ENCODE measurements around the gene FAM78A.
"Not testable (repeated sequence)": the region's sequence is repeated elsewhere in the genome, so short reads cannot be mapped to it uniquely, and the experiment has no call there.

FAM78A gene

DNA sequence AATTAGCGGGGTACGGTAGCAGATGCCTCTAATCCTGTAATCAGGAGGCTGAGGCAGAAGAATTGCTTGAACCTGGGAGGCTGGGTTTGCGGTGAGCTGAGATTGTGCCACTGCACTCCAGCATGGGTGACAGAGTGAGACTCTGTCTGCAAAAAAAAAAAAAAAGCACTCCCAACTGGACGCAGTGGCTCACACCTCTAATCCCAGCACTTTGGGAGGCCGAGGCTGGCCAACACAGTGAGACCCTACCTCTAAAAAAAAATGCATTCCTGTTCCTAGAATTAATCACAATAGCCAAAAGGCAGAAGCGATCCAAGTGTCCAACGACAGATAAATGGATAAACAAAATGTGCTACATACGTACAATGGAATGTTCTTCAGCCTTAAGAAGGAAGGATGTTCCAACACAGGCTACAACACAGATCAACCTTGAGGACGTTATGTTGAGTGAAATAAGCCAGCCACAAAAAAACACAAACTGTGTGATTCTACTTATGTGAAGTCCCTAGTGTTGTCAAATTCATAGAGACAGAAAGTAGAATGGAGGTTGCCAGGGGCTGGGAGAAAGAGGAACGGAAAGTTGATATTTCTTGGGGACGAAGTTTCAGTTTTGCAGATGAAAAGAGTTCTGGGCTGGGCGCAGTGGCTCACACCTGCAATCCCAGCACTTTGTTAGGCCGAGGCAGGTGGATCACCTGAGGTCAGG, 13.8 kb downstream of the FAM78A start:
- no peak for DNase-seq

DNA sequence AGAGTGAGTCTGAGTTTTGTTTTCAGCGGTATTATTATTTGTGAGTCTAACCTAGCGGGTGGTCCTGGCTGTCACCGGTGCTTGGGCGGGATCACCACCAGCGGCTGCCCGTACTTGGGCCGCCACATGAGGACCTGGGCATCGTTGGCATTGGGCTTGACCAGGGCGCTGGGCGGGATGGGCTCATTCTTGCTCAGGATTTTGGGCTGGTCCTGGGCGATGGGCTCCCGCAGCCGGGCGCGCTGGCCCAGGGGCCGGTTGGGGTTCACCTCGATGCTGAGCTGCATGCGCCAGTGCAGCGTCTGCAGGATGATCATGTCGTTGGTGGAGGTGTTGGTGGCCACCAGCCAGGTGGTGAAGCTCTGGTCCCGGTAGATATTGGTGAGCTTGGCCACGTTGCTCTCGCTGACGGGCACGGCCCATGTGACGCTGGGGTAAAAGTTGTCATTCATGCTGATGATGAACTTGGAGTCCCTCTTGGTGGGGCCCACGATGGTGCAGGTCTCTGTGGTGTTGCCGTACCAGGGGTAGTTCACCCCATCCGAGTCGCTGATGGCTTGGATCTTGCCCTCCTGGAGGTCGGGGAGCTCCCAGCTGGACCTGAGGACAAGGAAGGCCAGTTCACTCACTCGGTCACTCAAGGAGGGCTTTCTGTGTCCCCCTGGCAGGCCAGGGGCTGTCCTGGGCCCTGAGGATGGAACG, 15.4 kb downstream of the FAM78A start:
- DNase-seq = no peak

DNA sequence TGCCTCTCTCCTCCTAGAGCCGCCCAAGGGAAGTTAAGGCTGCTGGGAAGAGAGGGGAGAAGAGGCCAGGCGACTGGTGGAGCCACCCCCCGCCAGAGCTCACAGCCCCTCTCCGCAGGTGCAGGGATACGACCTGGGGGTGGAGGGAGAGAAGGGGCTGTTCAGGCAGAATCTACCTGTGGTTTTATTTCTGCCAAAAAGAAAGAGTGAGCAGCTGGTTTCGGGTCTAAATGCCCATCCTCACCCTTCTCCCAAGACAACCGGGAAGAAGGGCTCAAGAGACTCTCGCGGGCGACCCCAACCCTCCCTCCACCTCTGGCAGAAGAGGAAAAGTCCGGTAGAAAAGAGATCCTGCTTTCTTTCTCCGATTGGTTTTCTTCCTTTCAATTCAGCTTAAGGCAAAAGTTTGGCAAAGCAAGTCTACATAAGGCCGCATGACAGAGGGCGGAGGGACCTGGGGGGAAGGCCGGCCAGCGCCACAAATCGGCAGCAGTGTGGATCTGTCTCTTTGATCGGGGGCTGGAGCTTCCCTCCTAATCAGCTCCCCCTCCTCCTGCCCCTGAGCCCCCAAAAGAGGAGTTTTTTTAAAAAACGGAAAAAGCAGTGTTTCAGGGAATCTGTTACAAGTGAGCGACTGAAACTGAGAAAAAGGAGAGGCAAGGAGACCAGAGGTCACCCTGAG, 16.3 kb downstream of the FAM78A start:
- DNase-seq = no peak

DNA sequence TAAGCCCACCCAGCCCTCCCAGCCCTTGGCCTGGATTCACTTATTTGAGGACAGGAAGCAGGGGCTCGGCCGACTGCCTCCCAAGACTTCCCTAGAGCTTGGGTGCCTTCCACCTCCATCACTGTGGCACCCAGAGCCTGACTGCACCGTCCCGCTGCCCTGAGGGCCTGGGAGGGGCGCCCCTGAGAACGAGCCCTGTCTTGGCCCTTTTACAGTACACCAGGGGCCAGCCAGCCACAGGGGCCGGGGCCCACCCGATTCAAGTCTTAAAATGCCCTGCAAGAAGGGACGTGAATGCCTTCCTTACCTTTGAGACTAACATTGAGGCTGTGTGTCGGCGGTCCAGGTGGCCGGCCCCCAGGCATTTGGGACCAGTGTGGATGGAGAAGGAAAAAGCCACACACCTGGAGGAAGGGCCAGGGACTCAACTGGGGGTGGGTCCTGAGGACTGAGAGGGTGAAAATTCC, 16.8 kb downstream of the FAM78A start:
- no peak for DNase-seq

DNA sequence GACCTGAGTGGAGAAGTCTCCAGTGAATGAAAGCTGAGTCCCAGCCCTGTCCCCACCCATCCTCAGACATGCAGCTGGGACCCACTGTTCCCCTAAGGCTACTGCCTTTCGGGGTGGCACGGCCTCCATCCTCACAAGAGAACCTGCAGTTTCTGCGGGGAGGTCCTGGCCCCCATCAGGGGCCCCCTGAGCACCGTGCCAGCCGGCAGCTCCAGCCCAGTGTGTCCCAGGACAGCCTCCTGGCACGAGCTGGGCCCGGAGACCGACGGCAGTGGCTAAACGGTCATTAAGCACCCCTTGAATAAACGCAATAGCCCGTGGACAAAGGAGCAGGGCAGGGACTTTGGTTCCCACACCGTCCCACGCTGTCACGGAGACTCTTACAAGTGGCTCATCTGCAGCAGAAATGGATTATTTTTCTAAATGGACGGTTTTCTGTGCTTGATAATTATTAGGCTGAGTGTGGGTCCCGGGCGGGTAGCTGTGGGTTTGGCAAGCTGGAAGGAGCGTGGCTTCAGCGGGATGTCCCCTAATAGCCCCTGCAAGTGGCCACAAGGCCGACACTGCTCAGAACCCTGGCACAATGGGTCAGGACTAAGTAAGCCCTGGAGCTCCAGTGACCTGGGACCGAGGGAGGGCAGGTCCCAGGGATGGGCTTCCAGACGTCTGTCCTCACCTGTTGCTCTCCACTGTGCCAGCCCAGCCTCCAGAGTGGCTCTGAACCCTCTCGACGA, 17.4 kb downstream of the FAM78A start:
- no peak for DNase-seq

DNA sequence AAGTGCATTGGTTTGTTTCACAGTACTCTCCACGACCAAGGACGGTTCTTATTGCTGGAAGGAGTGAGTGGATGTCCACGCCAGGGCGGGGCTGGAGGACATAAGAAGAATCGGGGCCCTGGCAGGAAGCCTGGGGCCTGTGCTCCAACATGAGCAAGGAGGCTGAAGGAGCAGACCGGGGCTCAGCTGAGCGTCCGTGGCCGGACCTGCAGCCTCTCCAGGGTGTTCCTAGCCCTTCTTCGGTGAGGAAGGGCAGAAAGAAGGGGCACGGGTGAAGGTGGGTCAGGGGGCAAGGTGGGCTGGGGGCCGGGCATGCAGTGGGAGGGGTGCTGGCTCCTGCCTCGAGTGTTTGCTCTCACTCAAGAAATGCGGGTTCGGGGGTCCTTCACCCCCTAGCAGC, 18.1 kb downstream of the FAM78A start:
- DNase-seq = no peak

DNA sequence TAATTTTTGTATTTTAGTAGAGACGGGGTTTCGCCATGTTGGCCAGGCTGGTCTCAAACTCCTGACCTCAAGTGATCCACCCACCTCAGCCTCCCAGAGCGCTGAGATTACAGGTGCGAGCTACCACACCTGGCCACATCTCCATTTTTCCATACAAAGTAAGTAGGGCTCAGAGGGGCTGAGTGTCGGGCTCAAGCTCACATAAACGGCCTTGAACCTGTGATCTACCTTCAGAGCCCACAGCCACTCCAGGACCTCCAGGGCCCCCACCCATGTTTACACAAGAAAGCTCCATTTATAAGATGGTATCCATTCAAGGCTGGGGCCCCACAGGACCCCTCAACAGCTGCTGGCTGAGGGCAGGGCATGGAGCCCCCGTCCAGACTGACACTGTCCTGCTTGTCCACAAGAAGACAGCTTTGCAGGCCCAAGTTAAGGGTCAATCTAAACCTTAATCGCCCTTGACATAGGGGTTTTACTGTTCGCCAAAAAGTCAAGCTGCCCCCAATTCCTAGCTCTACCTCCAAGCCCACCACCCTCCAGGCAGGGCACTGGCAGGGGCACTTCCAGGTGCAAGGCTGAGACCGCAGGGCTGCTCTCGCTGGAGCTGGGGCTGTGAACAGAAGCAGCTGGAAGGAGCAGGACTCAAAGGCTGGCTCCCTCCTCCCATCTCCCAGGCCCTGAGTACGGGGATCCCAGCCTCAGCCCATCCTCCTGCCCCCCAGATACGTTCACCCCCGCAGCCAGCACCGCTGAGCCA, 18.9 kb downstream of the FAM78A start:
- DNase-seq = no peak

DNA sequence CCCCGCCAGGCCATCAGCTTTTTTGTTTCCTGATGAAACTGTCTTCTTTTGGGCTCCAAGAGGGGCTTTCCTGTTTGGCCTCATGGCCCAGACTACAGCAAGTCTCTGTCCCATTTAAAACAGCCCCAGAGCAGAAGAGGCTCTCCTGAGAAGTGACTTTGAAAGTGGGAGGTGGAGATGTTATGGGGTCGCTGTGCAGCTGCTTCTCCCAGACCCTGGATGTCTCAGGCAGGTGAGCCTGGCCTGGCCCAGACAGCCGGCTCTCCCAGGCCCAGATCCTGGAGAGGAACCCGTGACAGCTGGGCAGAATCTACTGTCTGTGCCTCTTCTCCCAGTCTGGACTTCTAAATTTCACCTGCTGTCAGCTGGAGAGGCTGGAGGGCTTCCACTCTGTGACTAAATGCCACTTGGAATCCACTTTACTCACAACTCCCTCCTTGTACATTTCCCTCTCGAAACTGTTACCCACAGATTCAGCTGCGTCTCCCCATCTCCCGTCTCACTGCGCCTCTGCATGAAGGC, 20.6 kb downstream of the FAM78A start:
- DNase-seq = no peak

DNA sequence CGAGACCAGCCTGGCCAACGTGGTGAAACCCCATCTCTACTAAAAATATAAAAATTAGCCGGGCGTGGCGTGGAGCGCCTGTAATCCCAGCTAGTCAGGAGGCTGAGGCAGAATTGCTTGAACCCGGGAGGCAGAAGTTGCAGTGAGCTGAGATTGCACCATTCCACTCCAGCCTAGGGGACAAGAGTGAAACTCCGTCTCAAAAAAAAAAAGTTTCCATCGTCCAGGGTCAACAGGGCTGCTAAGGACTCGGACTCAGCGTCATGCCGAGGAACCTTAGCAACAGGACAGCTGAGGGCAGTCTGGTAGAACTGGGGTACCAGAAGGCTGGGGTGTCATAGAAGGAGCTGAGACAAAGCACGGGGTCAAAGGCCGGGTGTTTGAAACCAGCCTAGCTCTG, 21.7 kb downstream of the FAM78A start:
- no peak for DNase-seq

DNA sequence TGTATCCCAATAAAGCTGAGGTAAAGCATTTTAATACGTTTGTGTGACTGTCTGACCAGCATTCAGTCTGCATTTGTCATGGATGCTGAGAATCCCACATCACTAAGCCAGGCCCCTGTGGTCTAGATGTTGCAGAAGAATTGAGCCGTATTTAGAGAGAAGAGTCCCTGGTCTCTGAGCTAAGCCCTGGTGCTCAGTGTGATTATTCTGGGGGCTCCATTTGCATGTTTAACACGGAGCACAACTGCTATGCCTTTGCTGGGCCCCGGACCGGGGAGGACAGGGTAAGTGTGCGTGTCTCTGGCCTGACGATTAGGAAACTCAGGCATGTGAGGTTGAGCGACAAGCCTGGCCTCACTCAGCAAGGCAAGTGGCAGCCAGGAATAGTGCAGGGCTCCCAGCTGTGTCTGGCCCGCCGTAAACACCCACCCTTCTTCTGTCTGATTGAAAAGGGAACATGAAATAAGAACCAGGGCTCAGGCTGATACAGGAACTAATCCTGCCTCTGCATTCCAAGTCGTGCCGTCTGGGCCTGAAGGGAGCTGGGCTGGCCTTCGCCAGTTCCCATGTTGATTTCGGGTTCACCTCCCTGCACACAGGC, 22.3 kb downstream of the FAM78A start:
- DNase-seq = no peak

DNA sequence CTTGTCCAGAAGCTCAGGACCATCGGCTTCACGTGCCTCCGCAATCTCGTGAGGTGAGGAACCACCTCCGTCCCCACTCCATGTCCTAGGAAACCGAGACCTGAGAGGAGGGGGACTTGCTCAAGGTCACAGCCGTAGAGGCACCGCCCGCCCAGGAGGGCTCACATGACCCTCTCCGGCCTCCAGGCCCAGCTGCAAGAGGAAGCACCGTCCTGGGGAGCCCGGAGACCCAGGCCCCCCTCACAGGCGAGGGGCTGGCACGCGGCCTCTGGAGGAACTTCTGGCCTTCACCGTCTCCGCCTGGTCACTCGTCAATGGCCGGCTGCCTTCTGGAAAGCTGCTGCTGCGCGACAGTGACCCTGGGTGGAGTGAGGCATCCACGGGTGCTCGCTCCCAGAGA, 24.2 kb downstream of the FAM78A start:
- no peak for DNase-seq

DNA sequence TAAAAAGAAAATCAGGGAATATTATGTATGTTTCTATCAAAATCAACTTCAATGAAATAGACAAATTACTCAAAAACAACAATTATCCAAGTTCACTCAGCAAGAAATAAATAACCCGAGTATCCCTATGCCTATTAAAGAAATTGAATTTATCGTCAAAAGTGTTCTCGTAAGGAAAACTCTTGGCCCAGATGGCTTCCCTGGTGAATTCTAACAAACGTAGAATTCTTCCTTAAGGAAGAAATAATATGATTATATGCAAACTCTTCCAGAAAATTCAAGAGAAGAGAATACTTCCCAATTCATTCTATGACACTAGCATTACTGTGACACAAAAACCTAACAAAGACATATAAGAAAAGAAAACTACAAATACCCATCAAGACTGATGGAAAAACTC, 29.7 kb downstream of the FAM78A start:
- no peak for DNase-seq

DNA sequence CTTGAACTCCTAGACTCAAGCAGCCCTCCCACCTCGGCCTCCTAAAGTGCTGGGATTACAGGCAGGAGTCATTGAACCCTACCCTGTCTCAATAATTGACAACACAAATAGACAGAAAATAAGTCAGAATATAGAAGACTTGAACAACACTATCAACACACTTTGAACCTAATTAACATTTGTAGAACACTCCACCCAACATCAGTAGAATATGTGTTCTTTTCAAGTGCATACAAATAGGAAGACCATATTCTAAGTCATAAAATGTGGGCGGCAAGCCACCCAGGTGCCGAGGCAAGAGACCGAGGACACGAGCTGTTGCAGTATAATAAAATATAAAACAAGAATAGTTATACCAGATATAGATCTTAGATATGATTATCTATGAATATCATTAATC, 32.0 kb downstream of the FAM78A start:
- DNase-seq = not testable (repeated sequence)

DNA sequence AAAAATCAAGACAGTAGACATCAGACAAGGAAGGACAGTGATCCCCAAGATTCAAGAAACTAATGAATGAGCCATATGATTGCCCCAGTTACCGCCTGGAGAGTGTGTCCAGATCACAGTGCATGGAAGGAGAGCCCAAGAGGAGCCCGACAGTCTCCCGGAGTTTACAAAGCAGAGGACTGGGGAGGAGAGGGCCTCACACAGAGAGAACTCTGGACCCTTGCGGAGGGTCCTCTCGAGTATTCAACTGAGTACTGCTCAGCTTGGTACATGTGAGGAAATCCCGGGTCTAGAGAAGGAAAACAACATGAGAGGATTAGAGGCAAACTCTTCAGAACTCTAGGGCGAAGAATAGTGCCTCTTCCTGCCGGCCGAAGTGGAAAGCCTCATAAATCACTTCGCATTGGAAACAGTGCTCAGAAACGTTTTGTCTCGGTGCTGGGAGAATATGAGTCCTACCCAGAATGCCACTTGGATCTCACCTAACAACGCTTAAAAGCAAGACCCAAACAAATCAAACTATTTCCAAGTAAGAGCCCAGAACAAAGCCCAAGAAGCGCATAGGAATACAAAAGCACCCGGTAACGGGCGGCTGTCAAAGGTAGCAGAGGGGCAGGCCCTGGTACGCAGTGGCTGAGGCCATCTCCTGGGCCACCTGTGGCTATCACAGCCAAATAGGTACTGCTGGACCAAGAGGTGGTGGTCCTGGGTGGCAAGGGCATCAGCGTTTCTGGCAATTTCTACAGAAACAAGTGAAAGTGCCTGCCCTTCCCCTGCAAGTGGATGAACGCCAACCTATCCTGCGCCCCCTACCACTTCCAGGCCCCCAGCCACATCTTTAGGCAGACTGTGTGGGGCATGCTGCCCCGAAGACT, 36.0 kb downstream of the FAM78A start:
- no peak for DNase-seq

DNA sequence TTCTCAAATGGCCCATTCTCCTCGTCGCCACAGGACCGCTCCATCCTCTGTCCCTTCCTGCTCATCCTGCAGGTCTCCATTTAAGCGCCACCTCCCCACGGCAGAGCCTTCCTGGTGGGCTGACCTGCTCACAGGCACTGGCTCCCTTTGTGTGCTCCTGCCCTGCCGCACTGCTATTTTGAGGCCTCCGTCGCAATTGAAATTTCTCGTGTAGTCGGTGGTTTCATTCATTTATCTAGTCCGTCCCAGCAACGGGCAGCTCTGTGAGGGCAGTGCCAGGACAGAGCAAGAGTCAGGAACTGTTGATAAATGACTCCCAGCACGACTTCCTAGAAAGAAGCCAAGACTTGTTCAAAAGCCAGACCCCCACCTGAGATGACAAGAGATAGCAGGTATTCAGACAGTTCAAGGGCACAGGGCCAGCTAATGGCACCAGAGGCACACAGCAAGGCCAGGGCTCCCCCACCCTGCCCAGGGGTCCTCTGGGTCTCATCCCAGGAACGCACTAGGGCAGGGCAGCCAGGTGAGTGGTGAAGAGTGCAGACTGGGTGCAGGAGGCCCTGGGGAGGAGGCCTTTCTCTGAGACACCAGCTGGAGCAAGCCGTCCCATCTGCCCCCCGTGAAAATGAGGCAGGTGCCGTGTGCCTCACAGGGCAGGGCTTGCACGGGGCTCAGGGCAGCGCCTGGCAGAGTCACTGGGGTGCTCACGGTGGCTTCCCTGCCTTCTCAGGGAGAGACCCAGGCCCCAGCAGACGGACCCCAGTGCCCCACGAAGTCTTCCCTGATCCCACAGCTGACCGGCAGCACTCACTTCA, 36.9 kb downstream of the FAM78A start:
- DNase-seq = no peak

DNA sequence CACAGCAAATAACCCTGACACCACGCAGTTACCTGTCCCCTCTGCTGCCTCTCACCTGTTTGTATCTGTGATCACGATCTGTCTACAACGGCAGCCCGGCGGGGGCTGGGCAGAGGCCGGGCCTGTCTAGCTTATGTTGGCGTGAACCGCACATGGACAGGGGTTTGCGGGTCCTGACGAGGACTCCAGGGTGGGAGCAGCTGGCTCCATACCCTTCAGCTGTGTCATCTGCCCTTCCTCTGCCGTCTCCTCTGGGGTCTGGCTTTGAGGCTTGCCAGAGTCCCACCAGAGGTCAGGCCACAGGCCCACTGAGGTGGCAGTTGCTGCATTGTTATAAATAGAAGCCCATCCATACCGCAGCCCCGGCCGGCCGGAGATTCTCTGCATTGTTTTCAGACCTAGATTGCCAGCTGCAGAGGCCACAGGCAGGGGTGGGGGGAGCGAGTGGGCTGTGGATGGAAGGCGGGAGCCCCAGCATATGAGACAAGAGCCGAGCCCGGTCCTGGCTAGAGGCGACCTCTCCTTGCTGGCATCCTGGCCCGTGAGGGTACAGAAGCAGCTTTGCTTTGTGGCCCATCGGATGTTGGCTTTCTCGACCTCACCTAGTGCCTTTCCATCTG, 37.8 kb downstream of the FAM78A start:
- no peak for DNase-seq

DNA sequence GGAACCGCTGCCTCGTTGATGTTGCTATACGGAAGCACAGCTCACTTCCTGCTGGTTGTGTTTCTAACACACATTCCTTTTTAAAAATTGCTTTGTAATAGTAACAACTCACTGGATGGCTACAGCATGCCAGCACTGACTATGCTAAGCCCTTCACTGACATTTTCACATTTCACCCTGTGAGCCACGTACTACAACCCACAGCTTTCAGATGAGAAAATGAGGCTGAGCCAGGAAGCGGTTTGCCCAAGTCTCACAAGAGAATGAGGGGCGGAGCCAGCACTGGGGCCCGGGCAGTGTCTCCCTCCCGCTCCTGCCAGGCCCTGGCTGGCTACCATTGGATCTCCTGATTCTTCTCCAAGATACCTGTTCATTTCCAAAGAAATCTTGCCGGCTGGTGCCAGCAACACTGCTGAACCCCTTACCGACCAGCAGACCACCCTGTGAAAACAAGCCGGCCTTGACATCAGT, 38.3 kb downstream of the FAM78A start:
- DNase-seq = no peak

DNA sequence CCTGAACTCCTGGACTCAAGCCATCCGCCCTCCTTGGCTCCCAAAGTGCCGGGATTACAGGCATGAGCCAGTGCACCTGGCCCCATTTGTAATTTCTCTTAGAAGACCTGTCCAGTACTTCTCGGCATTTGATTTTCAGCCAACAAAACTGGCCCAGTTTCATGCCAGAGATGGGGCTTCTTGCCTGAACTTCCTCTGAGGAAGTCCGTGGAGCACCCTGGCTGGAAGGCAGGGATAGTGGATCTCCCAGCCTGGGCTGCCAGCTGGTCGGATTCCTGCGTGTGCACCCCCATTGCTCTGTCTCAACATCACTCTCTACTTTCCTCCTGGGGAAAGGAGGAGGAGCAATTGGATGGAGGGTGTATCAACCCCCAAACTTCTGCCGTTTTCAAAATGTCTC, 39.0 kb downstream of the FAM78A start:
- DNase-seq = no peak

DNA sequence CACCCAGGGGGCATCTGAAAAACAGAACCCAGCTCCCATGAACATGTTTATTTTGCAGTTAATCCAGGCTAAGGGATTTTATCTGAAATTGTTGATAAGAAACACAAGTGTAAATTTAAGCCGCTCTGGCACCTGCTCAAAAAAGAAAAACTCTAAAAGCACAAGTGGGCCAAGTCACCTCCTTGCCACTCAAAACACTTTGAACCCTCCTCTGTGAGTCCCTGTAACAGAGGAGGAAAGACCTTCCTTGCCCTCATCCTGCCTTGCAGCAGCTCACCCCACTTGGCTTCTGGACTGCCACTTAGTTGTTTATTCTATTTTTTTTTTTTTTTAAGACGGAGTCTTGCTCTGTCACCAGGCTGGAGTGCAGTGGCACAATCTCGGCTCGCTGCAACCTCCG, 39.5 kb downstream of the FAM78A start:
- DNase-seq = no peak

Data from NCI-H1048 (cell line).